ENCODE measurements around the gene KLF5.

KLF5 gene

DNA sequence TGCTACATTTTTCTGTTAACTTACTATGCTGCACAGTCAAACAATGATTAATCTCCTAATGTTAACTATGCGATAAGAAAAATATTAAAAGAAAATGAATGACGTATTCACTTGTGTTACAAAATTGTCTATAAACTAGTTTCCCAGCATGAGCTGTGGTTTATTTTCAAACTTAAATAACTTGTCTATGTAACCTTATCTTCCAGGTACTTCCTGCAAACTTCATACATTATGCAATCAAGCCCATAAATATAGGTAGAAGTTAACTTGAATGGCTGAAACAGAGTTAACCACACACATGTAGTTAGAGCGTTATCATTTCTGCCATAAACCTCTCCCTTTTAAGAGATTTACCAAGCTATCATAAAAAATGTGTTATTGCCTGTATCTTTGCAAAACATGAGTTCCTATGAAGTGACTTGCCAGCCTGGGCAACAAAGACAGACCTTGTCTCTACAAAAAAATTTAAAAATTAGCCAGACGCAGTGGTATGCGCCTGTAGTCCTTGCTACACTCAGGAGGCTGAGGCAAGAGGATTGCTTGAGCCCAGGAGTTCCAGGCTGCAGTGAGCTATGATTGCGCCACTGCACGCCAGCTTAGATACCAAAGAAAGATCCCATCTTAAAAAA, 17.7 kb upstream of the KLF5 start (continued):
- TF ChIP-seq, protein P1, sequence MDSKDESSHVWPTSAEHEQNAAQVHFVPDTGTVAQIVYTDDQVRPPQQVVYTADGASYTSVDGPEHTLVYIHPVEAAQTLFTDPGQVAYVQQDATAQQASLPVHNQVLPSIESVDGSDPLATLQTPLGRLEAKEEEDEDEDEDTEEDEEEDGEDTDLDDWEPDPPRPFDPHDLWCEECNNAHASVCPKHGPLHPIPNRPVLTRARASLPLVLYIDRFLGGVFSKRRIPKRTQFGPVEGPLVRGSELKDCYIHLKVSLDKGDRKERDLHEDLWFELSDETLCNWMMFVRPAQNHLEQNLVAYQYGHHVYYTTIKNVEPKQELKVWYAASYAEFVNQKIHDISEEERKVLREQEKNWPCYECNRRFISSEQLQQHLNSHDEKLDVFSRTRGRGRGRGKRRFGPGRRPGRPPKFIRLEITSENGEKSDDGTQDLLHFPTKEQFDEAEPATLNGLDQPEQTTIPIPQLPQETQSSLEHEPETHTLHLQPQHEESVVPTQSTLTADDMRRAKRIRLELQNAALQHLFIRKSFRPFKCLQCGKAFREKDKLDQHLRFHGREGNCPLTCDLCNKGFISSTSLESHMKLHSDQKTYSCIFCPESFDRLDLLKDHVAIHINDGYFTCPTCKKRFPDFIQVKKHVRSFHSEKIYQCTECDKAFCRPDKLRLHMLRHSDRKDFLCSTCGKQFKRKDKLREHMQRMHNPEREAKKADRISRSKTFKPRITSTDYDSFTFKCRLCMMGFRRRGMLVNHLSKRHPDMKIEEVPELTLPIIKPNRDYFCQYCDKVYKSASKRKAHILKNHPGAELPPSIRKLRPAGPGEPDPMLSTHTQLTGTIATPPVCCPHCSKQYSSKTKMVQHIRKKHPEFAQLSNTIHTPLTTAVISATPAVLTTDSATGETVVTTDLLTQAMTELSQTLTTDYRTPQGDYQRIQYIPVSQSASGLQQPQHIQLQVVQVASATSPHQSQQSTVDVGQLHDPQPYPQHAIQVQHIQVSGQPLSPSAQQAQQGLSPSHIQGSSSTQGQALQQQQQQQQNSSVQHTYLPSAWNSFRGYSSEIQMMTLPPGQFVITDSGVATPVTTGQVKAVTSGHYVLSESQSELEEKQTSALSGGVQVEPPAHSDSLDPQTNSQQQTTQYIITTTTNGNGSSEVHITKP (tag by site-specific recombination; IDR thresholded peaks at IDR 0.05): peak; percentile 51
- TF ChIP-seq, protein P2, sequence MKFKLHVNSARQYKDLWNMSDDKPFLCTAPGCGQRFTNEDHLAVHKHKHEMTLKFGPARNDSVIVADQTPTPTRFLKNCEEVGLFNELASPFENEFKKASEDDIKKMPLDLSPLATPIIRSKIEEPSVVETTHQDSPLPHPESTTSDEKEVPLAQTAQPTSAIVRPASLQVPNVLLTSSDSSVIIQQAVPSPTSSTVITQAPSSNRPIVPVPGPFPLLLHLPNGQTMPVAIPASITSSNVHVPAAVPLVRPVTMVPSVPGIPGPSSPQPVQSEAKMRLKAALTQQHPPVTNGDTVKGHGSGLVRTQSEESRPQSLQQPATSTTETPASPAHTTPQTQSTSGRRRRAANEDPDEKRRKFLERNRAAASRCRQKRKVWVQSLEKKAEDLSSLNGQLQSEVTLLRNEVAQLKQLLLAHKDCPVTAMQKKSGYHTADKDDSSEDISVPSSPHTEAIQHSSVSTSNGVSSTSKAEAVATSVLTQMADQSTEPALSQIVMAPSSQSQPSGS (tag by site-specific recombination; IDR thresholded peaks at IDR 0.05; ENCODE audit: low read depth): peak; percentile 80

DNA sequence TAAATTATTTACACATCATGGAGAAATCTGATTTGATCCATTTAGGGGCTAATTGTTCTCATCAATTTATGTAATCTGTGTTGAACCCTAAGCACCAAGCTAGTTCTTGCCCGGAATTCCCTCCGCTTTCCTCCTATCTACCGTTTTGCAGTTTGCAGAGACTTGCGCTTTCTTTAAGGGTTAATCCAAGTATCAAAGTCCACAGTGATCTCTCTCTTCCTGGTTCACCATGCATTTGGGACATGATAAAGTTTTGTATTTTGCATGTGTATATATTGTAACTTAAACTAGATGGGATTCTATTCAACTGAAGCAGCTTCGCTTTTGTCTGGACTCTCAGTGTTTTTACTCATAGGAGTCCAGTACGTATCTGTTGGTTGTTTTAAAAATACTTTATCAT, 13.8 kb upstream of the KLF5 start:
- ChIA-PET POLR2A (no interaction called here), CTCF (interaction anchor here (0.5 kb wide), 1 partner anchor 10 kb away, joined by 3 read pairs; no protein-coding TSS in a partner anchor)
- TF ChIP-seq ZNF660 (tag by site-specific recombination; IDR thresholded peaks at IDR 0.05): no peak
- TF ChIP-seq ZNF211 (tag by site-specific recombination; IDR thresholded peaks at IDR 0.05; ENCODE audit: low read depth): no peak
- TF ChIP-seq ZNF324 (tag by site-specific recombination; IDR thresholded peaks at IDR 0.05): no peak
- TF ChIP-seq ZNF423 (tag by site-specific recombination; IDR thresholded peaks at IDR 0.05): no peak
- no peak for TF ChIP-seq ZNF510 (tag by site-specific recombination; IDR thresholded peaks at IDR 0.05; ENCODE audit: insufficient replicate concordance)
- TF ChIP-seq, protein P3, sequence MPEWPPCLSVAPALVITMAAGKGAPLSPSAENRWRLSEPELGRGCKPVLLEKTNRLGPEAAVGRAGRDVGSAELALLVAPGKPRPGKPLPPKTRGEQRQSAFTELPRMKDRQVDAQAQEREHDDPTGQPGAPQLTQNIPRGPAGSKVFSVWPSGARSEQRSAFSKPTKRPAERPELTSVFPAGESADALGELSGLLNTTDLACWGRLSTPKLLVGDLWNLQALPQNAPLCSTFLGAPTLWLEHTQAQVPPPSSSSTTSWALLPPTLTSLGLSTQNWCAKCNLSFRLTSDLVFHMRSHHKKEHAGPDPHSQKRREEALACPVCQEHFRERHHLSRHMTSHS (tag by site-specific recombination; IDR thresholded peaks at IDR 0.05): no peak
- TF ChIP-seq ZNF792 (tag by site-specific recombination; IDR thresholded peaks at IDR 0.05): no peak
- TF ChIP-seq, protein P4, sequence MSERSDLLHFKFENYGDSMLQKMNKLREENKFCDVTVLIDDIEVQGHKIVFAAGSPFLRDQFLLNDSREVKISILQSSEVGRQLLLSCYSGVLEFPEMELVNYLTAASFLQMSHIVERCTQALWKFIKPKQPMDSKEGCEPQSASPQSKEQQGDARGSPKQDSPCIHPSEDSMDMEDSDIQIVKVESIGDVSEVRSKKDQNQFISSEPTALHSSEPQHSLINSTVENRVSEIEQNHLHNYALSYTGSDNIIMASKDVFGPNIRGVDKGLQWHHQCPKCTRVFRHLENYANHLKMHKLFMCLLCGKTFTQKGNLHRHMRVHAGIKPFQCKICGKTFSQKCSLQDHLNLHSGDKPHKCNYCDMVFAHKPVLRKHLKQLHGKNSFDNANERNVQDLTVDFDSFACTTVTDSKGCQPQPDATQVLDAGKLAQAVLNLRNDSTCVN (tag by site-specific recombination; optimal IDR thresholded peaks at IDR 0.05): no peak
- TF ChIP-seq ZFP3 (tag by site-specific recombination; IDR thresholded peaks at IDR 0.05; ENCODE audit: low read depth): no peak
- TF ChIP-seq, protein P5, sequence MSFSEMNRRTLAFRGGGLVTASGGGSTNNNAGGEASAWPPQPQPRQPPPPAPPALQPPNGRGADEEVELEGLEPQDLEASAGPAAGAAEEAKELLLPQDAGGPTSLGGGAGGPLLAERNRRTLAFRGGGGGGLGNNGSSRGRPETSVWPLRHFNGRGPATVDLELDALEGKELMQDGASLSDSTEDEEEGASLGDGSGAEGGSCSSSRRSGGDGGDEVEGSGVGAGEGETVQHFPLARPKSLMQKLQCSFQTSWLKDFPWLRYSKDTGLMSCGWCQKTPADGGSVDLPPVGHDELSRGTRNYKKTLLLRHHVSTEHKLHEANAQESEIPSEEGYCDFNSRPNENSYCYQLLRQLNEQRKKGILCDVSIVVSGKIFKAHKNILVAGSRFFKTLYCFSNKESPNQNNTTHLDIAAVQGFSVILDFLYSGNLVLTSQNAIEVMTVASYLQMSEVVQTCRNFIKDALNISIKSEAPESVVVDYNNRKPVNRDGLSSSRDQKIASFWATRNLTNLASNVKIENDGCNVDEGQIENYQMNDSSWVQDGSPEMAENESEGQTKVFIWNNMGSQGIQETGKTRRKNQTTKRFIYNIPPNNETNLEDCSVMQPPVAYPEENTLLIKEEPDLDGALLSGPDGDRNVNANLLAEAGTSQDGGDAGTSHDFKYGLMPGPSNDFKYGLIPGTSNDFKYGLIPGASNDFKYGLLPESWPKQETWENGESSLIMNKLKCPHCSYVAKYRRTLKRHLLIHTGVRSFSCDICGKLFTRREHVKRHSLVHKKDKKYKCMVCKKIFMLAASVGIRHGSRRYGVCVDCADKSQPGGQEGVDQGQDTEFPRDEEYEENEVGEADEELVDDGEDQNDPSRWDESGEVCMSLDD (tag by site-specific recombination; IDR thresholded peaks at IDR 0.05): no peak
- TF ChIP-seq ZNF394 (tag by site-specific recombination; IDR thresholded peaks at IDR 0.05; ENCODE audit: borderline replicate concordance): no peak
- no peak for TF ChIP-seq ZNF335 (tag by site-specific recombination; conservative IDR thresholded peaks at IDR 0.05)
- TF ChIP-seq RBAK (tag by site-specific recombination; IDR thresholded peaks at IDR 0.05): no peak
- no peak for TF ChIP-seq ZNF549 (tag by site-specific recombination; IDR thresholded peaks at IDR 0.05)
- no peak for TF ChIP-seq ZIC2 (tag by site-specific recombination; IDR thresholded peaks at IDR 0.05)
- TF ChIP-seq GLIS1 (tag by site-specific recombination; IDR thresholded peaks at IDR 0.05): no peak
- no peak for TF ChIP-seq ZNF843 (tag by site-specific recombination; IDR thresholded peaks at IDR 0.05)
- TF ChIP-seq ZNF677 (tag by site-specific recombination; IDR thresholded peaks at IDR 0.05): no peak
- TF ChIP-seq, protein P6, sequence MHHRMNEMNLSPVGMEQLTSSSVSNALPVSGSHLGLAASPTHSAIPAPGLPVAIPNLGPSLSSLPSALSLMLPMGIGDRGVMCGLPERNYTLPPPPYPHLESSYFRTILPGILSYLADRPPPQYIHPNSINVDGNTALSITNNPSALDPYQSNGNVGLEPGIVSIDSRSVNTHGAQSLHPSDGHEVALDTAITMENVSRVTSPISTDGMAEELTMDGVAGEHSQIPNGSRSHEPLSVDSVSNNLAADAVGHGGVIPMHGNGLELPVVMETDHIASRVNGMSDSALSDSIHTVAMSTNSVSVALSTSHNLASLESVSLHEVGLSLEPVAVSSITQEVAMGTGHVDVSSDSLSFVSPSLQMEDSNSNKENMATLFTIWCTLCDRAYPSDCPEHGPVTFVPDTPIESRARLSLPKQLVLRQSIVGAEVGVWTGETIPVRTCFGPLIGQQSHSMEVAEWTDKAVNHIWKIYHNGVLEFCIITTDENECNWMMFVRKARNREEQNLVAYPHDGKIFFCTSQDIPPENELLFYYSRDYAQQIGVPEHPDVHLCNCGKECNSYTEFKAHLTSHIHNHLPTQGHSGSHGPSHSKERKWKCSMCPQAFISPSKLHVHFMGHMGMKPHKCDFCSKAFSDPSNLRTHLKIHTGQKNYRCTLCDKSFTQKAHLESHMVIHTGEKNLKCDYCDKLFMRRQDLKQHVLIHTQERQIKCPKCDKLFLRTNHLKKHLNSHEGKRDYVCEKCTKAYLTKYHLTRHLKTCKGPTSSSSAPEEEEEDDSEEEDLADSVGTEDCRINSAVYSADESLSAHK (tag by site-specific recombination; IDR thresholded peaks at IDR 0.05): no peak
- no peak for TF ChIP-seq SP2 (tag by site-specific recombination; IDR thresholded peaks at IDR 0.05)
- H3K9me3 ChIP-seq (ENCODE audit: control insufficient read depth, insufficient read depth, low read depth, low read length): no peaks in the 10 kb centered on the region
- no peaks in the 10 kb centered on the region for H3K4me1 ChIP-seq (ENCODE audit: control insufficient read depth, insufficient read depth, low read length)
- no peak overlapping the region for H3K4me3 ChIP-seq (ENCODE audit: low read depth, low read length)
- no peaks in the 10 kb centered on the region for H3K36me3 ChIP-seq (ENCODE audit: control insufficient read depth in 2 of 2, insufficient read depth in 1 of 2, low read length in 2 of 2)
- H3K27ac ChIP-seq (ENCODE audit: extremely low read depth, low read depth, low read length): no peak overlapping the region
